SJSA1 (cell line): ENCODE results near the gene BOD1L2. TPM values are rescaled to one million over a fixed set of nuclear protein-coding genes. Genes with fewer than 3 reads are reported as not detected.

Source experiments
- DNase-seq, 2 experiments: peaks; one replicate each; pipeline ENCODE4 v3.0.0-alpha.2; 2015 to 2020; ENCODE audit warnings: low spot score in 2 of 2, low read depth in 1 of 2
- H3K27ac ChIP-seq: fragments of 250-450 bp; sonication (Bioruptor Pico); 2 replicates; pipeline ENCODE4 v1.5.1; 2020; ENCODE audit warnings: mild to moderate bottlenecking, moderate library complexity
- H3K27me3 ChIP-seq: fragments of 250-450 bp; sonication (Bioruptor Pico); replicated peaks from 2 replicates; pipeline ENCODE4 v1.5.1; 2020; ENCODE audit warnings: mild to moderate bottlenecking, moderate library complexity
- H3K36me3 ChIP-seq: fragments of 250-450 bp; sonication (Bioruptor Pico); 2 replicates; pipeline ENCODE4 v1.5.1; 2020; ENCODE audit warnings: mild to moderate bottlenecking
- H3K4me1 ChIP-seq: fragments of 250-450 bp; sonication (Bioruptor Pico); replicated peaks from 2 replicates; pipeline ENCODE4 v1.6.1; 2021; ENCODE audit warnings: mild to moderate bottlenecking
- H3K4me3 ChIP-seq: fragments of 250-450 bp; sonication (Bioruptor Pico); 2 replicates; pipeline ENCODE4 v1.5.1; 2020; ENCODE audit warnings: mild to moderate bottlenecking
- H3K9me3 ChIP-seq: fragments of 250-450 bp; sonication (Bioruptor Pico); replicated peaks from 2 replicates; pipeline ENCODE4 v1.5.1; 2020; ENCODE audit warnings: mild to moderate bottlenecking
- total RNA-seq: library from RNA; depleted of rRNA; stranded (reverse); fragments of >200 nt; shearing (Covaris generic); gene quantifications from 2 replicates; pipeline ENCODE4 v1.2.3, GENCODE V29; 2014; rRNA removed

BOD1L2 gene
- total RNA-seq, 1 experiment from 2014 or later = not detected

DNA sequence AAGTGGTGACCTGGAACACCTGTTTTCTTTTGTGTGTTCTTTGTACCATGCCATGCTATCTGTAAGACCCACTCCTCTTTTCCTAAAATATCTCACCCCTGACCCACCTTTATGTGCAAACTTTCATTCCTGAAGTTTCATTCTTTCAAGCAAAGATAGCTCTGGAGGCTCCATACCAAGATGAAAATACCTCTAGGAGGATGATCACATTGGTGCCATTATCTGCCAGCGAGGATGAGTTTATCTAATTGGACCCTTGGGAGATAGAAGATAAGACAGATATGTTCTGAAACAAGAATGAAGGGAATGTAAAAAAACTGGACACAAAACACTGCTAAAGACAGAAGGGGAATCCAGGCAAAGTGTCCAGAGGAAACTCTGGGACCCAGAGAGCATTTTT, 24.1 kb downstream of the BOD1L2 start:
- no peaks in the 10 kb centered on the region for H3K9me3 ChIP-seq
- no peaks in the 10 kb centered on the region for H3K27me3 ChIP-seq
- H3K36me3 ChIP-seq = no peaks in the 10 kb centered on the region
- H3K27ac ChIP-seq = no peak overlapping the region
- DNase-seq = no peak
- H3K4me3 ChIP-seq = no peak overlapping the region
- no peaks in the 10 kb centered on the region for H3K4me1 ChIP-seq

DNA sequence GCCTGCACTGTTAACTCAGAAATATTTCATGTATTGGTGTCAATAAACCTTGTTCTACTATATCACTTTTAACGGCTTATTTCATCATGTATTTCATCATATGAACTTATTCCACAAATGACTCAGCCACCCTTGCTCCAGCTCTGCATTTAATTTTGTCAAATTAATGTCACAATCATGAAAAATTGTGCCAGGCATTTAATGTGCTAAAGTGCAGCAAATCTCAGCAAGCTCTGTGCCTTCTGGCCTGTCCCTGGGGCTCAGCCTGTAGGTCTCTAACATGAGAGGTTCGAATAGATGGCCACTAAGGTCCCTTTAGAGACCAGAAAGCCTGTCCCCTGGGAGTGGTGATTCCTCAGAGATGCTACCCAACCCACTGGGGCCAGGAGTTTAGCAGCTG, 28.6 kb downstream of the BOD1L2 start:
- DNase-seq = no peak
- Histone ChIP-seq H3K4me3 (no peak overlapping the region), H3K4me1 (no peaks in the 10 kb centered on the region), H3K27ac (no peak overlapping the region), H3K9me3 (no peaks in the 10 kb centered on the region), H3K36me3 (no peaks in the 10 kb centered on the region), H3K27me3 (no peaks in the 10 kb centered on the region)

DNA sequence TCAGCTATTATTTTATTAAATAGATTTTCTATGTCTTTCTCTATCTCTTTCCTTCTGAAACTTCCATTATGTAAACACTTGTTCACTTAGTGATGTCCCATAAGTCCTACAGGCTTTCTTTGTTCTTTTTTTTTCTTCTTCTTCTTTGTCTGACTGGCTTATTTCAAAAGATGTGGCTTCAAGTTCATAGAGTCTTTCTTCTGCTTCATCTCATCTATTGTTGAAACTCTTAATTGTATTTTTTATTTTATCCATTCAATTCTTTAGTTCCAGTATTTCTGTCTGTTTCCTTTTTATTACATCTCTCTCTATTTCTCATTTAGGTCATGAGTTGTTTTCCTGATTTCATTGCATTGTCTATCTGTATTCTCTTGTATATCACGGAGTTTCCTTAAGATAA, 38.5 kb downstream of the BOD1L2 start:
- DNase-seq = no peak
- Histone ChIP-seq H3K9me3 (peaks cover 2% of the 10 kb centered on the region; the same call in 1 of the 2 replicates), H3K27ac (no peak overlapping the region), H3K36me3 (no peaks in the 10 kb centered on the region), H3K4me3 (no peak overlapping the region), H3K4me1 (no peaks in the 10 kb centered on the region), H3K27me3 (no peaks in the 10 kb centered on the region)

DNA sequence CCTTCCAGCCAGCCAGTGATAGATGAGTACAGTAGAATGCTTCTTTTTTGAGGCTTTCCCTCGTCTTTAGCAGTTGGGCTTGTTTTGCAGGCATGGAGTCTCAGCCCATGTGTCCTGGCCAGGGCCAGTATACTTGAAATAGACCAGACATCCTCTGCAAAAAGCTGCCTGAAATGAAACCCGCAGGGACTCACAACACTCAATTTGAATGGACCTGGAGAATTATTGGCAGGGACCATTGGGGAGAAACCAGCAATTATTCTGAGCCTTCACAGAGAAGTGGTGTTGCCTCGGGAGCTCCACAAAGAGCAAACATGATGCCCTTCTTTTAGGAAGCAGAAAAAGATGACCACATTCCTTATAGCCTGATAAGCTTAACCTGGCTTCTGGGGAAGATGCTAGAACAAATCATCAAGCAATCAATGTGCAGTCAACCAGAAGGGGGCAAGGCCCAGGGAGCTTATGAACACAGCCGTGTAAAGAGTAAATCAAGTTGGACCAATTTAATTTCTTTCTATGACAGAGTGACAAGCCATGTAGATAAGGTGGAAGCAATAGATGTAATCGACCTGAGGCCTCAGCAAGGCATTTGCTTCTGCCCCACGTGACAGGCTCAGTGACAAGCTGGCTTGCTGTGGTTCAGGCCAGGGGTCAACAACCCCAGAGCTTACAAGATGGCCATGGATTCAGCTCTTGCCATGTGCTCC, 42.1 kb downstream of the BOD1L2 start:
- no peak overlapping the region for H3K4me3 ChIP-seq
- H3K27ac ChIP-seq = no peak overlapping the region
- no peak for DNase-seq
- no peaks in the 10 kb centered on the region; the same call in 1 of the 2 replicates for H3K9me3 ChIP-seq
- 0 out of 2 replicates have a peak, but pooled peaks cover 2% of the 10 kb centered on the region for H3K27me3 ChIP-seq
- no peaks in the 10 kb centered on the region for H3K4me1 ChIP-seq
- H3K36me3 ChIP-seq = no peaks in the 10 kb centered on the region

DNA sequence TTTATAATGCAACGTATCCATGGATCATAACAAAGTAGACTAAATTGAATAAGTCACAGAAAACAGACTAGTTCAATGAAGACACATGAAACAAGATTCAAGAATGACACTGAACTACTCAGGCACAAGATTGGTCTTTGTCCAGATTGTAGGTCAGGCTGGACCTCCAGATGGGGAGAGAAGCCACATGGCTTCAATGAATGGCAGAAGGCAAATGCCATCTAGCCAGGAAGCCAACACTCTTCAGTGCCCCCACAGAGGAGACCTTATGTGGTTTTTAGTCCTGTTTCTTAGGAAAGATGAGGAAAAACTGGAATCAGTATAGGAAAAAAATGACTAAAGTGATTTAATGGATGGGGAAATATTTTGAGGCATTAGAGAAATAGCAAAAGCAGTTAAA, 43.1 kb downstream of the BOD1L2 start:
- Histone ChIP-seq H3K9me3 (no peaks in the 10 kb centered on the region; the same call in 1 of the 2 replicates), H3K4me1 (no peaks in the 10 kb centered on the region), H3K27me3 (0 out of 2 replicates have a peak, but pooled peaks cover 2% of the 10 kb centered on the region), H3K4me3 (no peak overlapping the region), H3K36me3 (no peaks in the 10 kb centered on the region), H3K27ac (no peak overlapping the region)
- no peak for DNase-seq

DNA sequence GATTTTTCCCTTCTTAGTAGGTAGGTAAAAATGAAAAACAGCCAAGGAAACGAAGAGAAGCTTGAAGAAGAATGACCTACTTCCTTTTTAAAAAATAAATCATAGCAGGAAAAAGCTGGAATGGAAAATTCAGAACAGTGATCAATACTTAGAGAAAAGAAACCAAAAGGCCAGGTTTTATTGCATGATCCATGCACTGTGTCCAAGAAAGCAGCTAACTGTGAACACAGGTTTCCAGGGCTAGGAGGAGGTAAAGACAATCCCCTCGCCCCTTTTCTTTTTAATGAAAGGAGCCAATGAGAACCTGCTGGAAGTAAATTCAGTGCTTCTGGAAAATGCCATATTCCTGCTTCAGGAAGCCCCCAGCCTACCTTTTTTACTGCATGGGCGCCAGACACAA, 47.2 kb downstream of the BOD1L2 start:
- no peak for DNase-seq
- H3K9me3 ChIP-seq = no peaks in the 10 kb centered on the region
- H3K27ac ChIP-seq = no peak overlapping the region
- no peak overlapping the region for H3K4me3 ChIP-seq
- H3K4me1 ChIP-seq = no peaks in the 10 kb centered on the region
- H3K36me3 ChIP-seq = no peaks in the 10 kb centered on the region
- 0 out of 2 replicates have a peak, but pooled peaks cover 2% of the 10 kb centered on the region for H3K27me3 ChIP-seq

DNA sequence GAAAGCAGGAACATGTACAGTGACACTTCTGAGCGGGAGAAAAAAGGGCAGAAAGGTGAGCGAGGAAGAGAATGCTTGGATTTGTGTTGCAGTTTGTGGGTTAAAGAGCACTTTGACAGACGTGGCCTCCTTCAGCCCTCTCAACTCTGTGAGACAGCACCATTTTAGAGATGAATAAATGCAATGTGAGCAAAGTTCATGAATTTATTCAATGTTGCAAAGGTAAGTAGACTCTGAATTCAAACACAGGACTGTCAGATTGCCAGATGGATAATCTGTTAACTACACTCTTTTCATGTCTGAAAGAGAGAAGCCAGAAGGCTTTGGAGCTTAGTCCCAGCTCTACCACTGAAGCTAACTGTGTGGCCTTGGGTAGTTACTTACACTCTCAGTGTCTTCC, 47.7 kb downstream of the BOD1L2 start:
- no peak overlapping the region for H3K27ac ChIP-seq

DNA sequence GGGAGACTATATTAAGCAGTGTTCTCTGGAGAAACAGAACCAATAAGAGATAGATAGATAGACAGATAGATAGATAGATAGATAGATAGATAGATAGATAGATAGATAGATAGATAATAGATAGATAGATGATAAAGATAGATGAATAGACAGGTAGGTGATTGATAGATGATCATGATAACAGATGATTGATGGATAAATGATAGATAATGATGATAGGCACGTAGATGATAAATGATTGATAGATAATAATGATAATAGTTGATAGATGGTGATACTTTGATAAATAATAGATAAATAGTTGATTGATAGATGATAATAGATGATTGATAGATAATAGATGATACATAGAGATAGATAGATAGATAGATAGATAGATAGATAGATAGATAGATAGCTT, 48.5 kb downstream of the BOD1L2 start:
- H3K27me3 ChIP-seq = 0 out of 2 replicates have a peak, but pooled peaks cover 2% of the 10 kb centered on the region
- no peaks in the 10 kb centered on the region for H3K36me3 ChIP-seq
- no peak overlapping the region for H3K4me3 ChIP-seq
- H3K9me3 ChIP-seq = no peaks in the 10 kb centered on the region
- no peak for DNase-seq
- H3K4me1 ChIP-seq = no peaks in the 10 kb centered on the region
- H3K27ac ChIP-seq = no peak overlapping the region

More for the DNA sequence above, 47.7 kb downstream of the BOD1L2 start:
- Histone ChIP-seq H3K4me1 (no peaks in the 10 kb centered on the region), H3K36me3 (no peaks in the 10 kb centered on the region), H3K27me3 (0 out of 2 replicates have a peak, but pooled peaks cover 2% of the 10 kb centered on the region), H3K4me3 (no peak overlapping the region), H3K9me3 (no peaks in the 10 kb centered on the region)
- no peak for DNase-seq

DNA sequence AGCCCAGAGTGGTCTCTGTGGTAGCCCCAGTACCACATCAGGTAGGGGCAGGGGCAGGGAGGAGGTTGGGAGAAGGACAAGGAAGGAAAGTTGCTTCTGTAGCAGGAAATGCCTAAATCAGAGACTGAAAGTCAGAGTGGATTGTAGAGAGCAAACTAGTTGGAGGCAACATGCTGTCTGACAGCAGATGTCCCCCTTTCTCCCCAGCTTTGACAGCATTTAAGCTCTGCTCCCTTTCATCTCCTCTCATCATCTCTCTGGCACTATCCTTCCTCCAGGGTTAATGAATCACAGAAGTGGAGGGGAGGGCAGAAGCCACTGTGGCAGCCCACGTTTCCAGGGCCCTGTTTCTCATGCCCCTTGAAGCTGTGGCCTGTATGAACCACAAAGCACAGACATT, 50.4 kb downstream of the BOD1L2 start:
- H3K27me3 ChIP-seq = no peaks in the 10 kb centered on the region
- H3K4me3 ChIP-seq = no peak overlapping the region
- H3K4me1 ChIP-seq = no peaks in the 10 kb centered on the region
- DNase-seq = no peak
- H3K9me3 ChIP-seq = no peaks in the 10 kb centered on the region
- H3K36me3 ChIP-seq = no peaks in the 10 kb centered on the region
- H3K27ac ChIP-seq = no peak overlapping the region

DNA sequence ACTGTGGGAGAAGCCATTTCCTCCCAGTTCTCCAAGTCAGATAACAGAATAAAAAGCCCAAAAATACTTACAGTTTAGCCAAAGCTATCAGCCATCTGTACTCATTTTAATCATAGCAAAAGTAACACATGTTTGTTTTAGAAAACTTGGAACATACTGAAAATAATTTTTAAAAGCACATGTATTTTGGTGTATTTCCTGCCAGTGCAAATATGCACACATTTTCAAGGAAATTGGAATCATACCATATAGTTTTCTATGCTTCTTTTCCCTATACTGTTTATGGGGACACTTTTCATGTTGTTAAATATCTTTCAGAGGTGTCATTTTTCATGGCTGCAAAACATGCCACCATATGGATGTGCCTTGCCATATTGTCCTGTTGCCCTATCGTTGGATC, 51.2 kb downstream of the BOD1L2 start:
- H3K27me3 ChIP-seq = no peaks in the 10 kb centered on the region
- no peaks in the 10 kb centered on the region for H3K9me3 ChIP-seq
- H3K4me1 ChIP-seq = no peaks in the 10 kb centered on the region
- H3K36me3 ChIP-seq = no peaks in the 10 kb centered on the region
- no peak overlapping the region for H3K4me3 ChIP-seq
- H3K27ac ChIP-seq = no peak overlapping the region
- DNase-seq = no peak

Other genes with a start within 250 kb of the BOD1L2 start
- gene ST8SIA3, start 205.5 kb downstream of the BOD1L2 start, total RNA-seq = not detected in 2 replicates